ENCODE data around the gene KYNU. TPM values are rescaled to one million over a fixed set of nuclear protein-coding genes. Genes with fewer than 3 reads are reported as not detected.
"Not testable (repeated sequence)": the region's sequence is repeated elsewhere in the genome, so short reads cannot be mapped to it uniquely, and the experiment has no call there.

Gene KYNU
- polyA plus RNA-seq, 1 donor: 5.3 TPM

DNA sequence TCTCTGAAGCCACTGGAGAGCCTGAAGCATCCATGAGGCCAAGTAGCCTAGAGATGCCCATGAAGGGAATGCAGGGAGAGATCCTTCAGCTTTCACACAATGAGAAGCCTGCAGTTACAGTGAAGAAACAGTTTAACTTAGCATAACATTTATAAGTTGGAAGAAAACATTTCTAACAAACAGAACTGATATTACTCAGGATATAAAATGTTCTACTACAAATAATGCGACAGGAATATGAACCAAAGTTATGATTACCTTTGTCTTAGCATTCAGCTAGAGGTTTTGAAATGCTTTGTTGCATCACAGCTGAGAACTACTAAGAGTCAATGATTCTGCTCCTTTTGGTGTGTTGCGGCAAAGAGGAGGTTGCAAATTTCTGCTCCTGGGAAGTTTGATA is 6.9 kb upstream of the KYNU start:
- no peak for DNase-seq

- no peak for DNase-seq
Measured at GRCh38 chr2:142871396-142871795, 6.1 kb upstream of the KYNU start.

DNA sequence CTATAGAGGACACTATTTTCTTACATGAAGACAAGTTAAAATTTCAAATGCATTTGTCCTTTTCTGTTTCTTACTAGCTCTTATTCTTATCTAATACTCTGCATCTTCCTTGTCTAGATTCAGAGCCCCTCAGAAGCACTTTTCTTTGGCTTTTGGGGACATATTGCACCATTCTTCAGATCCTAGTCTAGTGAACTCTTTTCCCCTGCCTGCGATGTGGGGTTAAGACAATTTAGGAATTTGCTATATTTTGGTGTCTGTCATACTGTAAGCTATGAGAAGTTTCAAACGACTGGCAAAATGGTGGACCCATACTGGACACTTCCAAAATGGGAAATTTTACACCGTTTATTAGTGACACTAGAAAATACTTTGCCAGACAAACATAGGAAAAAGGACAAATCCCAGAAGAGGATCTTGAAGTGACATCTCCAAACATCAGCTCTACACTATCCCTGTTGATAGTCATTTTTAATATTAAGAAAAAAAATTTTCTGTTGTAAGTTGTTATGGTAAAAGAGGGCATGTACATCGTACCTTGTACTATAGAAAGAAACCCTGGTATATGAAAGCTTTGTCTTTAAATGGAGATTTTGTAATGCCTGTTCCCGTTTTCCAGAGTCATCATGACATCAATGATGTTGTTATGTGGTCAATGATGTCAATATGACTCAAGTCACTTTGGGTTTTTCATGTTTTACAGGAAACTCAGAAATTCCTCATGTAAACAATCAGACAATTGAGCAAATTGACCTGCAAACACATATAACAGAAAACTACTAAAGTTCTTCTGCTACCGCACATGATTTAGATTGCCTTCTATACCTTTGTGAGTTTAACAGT is 4.4 kb upstream of the KYNU start:
- DNase-seq: no peak

- DNase-seq: no peak
Measured at GRCh38 chr2:142873831-142874287, 3.6 kb upstream of the KYNU start.

DNA sequence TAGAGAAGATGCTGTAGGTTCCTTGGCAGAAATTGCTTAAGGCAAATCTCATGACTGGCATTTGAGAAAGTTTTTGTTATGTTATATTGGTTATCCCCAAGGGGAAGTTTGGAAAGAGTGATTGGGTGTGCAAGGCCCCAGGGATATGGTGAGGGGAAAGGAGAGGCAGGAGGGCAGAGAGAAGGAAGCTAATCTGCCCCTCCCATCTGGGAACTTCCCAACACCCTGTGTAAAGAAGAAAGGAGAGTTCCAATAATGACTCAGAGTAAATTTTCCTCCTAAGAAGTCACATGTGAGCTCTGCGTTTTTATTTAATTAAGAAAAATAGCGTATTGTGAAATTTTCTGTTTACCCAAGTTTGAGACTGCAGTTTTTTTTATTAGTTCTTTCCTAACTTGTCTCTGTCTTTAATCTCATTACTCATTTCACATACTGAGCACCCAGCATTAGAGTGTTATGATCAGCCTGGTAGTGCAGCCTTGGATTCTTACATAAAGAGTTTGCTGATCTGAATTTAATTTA is 3.1 kb upstream of the KYNU start:
- no peak for DNase-seq

- no peak for DNase-seq
Measured at GRCh38 chr2:142875010-142875409, 2.5 kb upstream of the KYNU start.

DNA sequence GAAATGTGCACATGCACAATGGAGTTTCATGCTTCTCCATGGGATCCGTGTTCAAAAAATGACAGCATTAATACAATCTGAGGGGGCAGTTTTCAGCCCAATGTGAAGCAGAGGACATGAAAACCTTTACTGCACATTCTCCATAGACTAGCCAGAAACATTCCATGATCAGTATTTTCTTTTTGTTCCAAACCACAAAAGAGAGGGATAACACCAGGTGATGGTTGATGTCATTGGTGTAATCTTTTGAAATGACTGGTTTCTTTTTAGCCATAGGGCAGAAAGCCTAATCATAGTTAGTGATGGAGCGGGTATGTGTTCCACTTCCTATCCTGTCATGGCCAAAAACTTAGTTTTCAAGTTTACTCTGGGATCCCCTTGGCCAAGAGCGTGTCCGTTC is 1.8 kb upstream of the KYNU start:
- DNase-seq: no peak

DNA sequence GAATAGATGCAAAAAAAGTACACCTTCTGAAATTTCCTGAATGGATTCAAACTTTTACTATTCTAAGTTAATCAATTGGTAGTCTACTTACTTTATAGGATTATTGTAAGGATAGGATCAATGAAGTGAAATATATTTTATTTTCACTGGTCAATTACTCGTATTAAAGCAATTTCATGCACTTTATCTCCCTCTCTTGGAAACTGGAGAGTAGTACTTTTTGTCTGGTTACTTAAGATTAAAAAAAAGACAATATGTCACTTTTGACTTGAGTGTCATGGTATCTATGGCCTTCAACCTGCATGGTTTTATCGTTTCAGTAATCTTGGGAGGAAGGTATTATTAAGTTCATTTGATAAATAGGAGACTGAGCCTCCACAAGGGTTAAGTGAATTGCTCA is 1.0 kb upstream of the KYNU start:
- DNase-seq: no peak

GRCh38 chr2:142878031-142878678 is 691 bp downstream of the KYNU start:
- DNase-seq: no peak

GRCh38 chr2:142879151-142879550 is 1.7 kb downstream of the KYNU start:
- DNase-seq: no peak

DNA sequence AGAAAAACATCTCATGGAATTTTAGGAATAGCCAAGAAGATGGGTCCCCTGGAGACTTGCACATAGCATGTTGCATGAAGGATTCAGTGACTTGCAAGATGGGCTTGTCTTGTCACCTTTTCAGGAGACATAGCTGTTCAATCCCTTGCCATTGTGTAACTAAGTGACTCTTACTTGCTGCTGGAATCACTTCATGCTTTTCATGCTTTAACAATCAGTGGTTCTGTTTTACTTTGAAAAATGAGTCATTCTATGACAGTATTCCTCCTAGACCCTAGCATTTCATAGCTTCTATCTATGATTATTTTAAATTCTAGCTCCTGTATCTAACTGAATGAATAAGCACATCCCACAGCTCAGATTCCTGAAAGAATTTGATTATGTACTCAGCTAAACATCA is 2.8 kb downstream of the KYNU start:
- no peak for DNase-seq

DNA sequence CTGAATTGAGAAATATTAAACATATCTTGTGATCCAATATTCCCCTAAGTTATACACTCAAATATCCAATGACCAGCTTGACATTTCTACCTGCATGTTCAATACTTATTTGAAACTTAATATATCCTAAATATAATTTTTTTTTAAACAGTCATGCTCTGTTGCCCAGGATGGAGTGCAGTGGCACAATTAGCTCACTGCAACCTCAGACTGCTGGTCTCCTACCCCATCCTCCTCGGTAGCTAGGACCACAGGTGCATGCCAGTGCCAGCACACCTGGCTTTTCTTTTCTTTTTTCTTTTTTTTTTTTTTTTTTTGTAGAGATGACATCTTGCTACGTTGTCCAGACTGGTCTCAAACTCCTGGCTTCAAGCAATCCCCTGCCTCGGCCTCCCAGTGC is 4.2 kb downstream of the KYNU start:
- no peak for DNase-seq

DNA sequence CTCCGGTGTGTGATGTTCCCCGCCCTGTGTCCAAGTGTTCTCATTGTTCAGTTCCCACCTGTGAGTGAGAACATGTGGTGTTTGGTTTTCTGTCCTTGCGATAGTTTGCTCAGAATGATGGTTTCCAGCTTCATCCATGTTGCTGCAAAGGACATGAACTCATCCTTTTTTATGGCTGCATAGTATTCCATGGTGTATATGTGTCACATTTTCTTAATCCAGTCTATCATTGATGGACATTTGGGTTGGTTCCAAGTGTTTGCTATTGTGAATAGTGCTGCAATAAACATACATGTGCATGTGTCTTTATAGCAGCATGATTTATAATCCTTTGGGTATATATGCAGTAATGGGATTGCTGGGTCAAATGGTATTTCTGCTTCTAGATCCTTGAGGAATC is 5.0 kb downstream of the KYNU start:
- DNase-seq: not testable (repeated sequence)

DNA sequence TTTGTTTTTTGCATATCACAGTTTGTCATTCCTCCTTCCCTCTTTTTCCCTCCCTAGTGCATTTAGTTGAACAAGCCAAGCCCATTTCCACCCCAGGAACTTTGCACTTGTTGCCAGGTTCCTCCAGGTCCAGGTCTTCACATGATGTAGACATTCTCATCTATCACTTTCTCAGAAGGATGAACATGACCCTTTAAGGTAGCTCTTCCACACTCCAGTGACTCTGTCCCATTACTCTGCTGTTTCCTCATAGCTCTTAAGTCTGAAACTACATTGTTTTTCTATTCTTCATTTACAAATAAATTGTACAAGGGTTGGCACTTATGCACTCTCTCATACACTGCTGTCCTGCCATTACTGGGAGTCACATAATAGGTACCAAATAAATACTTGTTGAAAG is 6.1 kb downstream of the KYNU start:
- DNase-seq: no peak

DNA sequence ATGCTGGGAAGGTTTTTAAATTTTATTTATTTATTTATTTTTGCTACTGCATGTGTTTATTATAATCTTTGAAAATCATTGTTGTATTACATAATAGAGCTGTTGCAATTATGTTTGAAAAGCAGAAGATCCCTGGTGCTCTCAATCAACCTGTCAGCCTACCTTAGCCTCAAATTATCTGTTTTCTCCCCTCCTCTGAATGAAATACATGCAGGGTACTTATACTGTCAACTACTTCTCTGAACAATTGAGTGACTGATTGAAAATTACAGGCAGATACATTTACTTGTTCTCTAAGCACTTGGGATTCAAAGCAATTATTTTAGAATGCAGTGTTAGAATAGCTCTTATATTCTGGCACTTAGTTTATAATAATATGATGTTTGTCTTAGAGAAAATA is 8.1 kb downstream of the KYNU start:
- no peak for DNase-seq

GRCh38 chr2:142892715-142893114 is 15.3 kb downstream of the KYNU start:
- DNase-seq: no peak

- DNase-seq: no peak
Measured at GRCh38 chr2:142893241-142893640, 15.8 kb downstream of the KYNU start.

DNA sequence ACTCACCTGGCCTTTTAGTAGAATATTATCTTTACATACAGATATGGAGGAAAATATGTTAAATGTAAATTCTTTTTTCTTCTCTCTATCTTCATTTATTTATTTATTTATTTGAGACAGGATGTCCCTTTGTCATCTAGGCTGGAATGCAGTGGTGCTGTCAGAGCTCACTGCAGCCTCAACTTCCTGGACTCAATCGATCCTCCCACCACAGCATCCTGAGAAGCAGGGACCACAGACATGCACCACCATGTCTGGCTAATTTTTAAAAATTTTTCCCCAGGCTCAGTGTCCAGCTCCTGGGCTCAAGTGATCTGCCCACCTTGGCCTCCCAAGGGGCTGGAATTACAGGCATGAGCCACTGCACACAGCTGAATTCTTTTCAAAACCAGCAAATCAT is 20.3 kb downstream of the KYNU start:
- DNase-seq: no peak

- not testable (repeated sequence) for DNase-seq
Measured at GRCh38 chr2:142900327-142900726, 22.9 kb downstream of the KYNU start.

- DNase-seq: no peak
Measured at GRCh38 chr2:142901780-142902179, 24.3 kb downstream of the KYNU start.

- not testable (repeated sequence) for DNase-seq
Measured at GRCh38 chr2:142903726-142904125, 26.3 kb downstream of the KYNU start.

- no peak for DNase-seq
Measured at GRCh38 chr2:142907653-142908052, 30.2 kb downstream of the KYNU start.

GRCh38 chr2:142914507-142915313 is 37.2 kb downstream of the KYNU start:
- no peak for DNase-seq
